Measurements from ENCODE around the gene TAF9B. TPM values are rescaled to one million over a fixed set of nuclear protein-coding genes. Genes with fewer than 3 reads are reported as not detected.
"Not testable (repeated sequence)": the region's sequence is repeated elsewhere in the genome, so short reads cannot be mapped to it uniquely, and the experiment has no call there.

The TAF9B gene, protein sequence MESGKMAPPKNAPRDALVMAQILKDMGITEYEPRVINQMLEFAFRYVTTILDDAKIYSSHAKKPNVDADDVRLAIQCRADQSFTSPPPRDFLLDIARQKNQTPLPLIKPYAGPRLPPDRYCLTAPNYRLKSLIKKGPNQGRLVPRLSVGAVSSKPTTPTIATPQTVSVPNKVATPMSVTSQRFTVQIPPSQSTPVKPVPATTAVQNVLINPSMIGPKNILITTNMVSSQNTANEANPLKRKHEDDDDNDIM
- 39.2 TPM for polyA plus RNA-seq (2013)

DNA sequence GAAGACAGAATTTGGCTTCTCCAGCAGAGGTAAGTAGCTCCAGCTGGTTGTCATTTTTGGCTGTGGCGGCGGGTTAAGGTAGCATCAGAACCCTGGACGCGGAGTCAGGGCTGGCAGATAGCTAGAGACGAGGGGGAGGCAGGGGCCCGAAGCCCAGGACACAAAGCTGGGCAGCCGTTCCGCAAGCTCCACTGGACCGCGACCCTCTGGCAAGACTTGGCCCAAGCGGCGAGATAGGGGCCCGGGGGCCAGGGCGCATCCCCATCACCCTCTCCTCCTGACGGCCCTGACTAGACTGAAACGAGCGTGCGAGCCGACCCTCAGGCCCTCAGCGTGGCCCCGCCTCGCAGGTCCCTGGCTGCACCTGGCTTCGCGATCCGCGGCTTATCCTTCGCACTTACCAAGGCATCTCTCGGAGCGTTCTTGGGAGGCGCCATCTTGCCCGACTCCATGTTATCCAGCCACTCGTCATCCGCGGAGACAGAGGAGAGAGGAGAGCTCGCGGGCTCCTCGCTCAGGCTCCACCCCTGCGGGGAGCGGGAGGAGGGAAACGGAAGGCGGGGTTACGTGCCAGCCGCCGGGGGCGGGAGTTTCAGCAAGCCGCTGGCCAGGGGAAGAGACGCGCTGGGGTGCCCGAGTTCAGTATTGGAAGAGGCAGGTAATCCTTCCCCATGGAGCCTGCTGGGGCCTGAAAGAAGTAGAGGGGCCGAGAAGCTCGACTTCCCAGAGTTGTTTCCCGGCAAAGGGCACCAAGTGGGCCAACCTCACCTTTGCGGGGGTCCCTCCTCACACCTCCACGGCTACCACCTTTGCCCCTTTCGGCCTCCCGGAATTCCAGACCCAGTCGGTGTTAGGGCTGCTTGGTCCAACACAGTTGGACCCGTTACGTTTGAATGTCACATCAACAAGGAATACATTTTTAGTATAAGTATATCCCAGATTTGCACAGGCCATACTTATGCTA lies at the start of gene TAF9B:
Gene TAF9B (minus strand): TSS at position 491 of the 964 bp plus-strand sequence. CDS start 39 bp downstream, at position 452.
- ChIA-PET CTCF (no interaction called here), POLR2A (no interaction called here)
- H3K9me3 ChIP-seq (ENCODE audit: control extremely low read depth in 1 of 5, control insufficient read depth in 4 of 5, insufficient read depth in 2 of 5, low read depth in 1 of 5, low read length in 4 of 5) = no peaks in the 10 kb centered on the region
- peak within 1 kb of the TSS in 1 of 2 experiments; percentile 73 for H3K27ac ChIP-seq (ENCODE audit: insufficient read depth in 1 of 2, low read depth in 1 of 2, low read length in 2 of 2, poor library complexity in 1 of 2, severe bottlenecking in 2 of 2)
- whole genome bisulfite sequencing (ENCODE audit: insufficient coverage) = 35% methylated on average over 46 of the region's 59 CpGs
- peaks cover 0 to 2% (median 0%) of the 10 kb centered on the region in 4 experiments for H3K4me1 ChIP-seq (ENCODE audit: control extremely low read depth in 1 of 4, control insufficient read depth in 4 of 4, insufficient read depth in 4 of 4, low read length in 3 of 4)
- DNase-seq = peak; percentile 77 to 90 (median 88)
- H3K4me3 ChIP-seq (ENCODE audit: control insufficient read depth in 1 of 7, extremely low read depth in 1 of 7, insufficient read depth in 4 of 7, low read depth in 2 of 7, low read length in 6 of 7) = peak within 1 kb of the TSS; percentile 56 to 84 (median 76)
- peaks cover 0 to 2% (median 0%) of the 10 kb centered on the region in 4 experiments for H3K36me3 ChIP-seq (ENCODE audit: control insufficient read depth in 4 of 4, insufficient read depth in 4 of 4, low read length in 3 of 4)
- no peaks in the 10 kb centered on the region for H3K27me3 ChIP-seq (replicated peaks in 2 of 5; ENCODE audit: control insufficient read depth in 4 of 5, insufficient read depth in 5 of 5, low read length in 4 of 5)

DNA sequence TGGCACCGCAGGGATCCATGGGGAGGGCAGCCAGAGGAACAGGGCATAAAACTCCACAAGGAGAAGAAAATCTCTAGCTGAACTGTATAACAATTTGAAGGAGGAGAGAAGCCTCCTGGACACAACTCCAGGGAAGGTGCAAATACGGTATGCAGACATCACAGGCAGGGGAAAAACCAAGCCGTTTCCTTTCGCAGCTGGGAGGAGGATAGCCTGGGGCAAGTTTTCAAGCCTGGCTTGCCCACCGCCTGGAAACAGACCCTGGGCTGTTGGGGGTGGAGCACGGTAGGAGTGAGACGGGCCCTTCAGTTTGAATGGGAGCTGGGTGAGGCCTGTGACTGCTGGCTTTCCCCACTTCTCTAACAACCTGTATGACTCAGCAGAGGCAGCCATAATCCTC lies 43.4 kb upstream of the TAF9B start:
- Histone ChIP-seq H3K27me3 (replicated peaks in 2 of 5; ENCODE audit: control insufficient read depth in 4 of 5, insufficient read depth in 5 of 5, low read length in 4 of 5) (no peaks in the 10 kb centered on the region), H3K4me1 (ENCODE audit: control extremely low read depth in 1 of 4, control insufficient read depth in 4 of 4, insufficient read depth in 4 of 4, low read length in 3 of 4) (no peaks in the 10 kb centered on the region), H3K36me3 (ENCODE audit: control insufficient read depth in 4 of 4, insufficient read depth in 4 of 4, low read length in 3 of 4) (no peaks in the 10 kb centered on the region), H3K9me3 (ENCODE audit: control extremely low read depth in 1 of 5, control insufficient read depth in 4 of 5, insufficient read depth in 2 of 5, low read depth in 1 of 5, low read length in 4 of 5) (no peaks in the 10 kb centered on the region), H3K4me3 (ENCODE audit: control insufficient read depth in 1 of 7, extremely low read depth in 1 of 7, insufficient read depth in 4 of 7, low read depth in 2 of 7, low read length in 6 of 7) (no peak overlapping the region), H3K27ac (ENCODE audit: insufficient read depth in 1 of 2, low read depth in 1 of 2, low read length in 2 of 2, poor library complexity in 1 of 2, severe bottlenecking in 2 of 2) (no peak overlapping the region)
- DNase-seq = no peak
- POLR2A ChIA-PET = interaction anchor here (0.7 kb wide), 1 partner anchor 15 kb away, joined by 3 read pairs; no protein-coding TSS in a partner anchor
- WGBS (ENCODE audit: insufficient coverage) = 93% methylated on average over 7 of the region's 7 CpGs
- CTCF ChIA-PET = no interaction called here

DNA sequence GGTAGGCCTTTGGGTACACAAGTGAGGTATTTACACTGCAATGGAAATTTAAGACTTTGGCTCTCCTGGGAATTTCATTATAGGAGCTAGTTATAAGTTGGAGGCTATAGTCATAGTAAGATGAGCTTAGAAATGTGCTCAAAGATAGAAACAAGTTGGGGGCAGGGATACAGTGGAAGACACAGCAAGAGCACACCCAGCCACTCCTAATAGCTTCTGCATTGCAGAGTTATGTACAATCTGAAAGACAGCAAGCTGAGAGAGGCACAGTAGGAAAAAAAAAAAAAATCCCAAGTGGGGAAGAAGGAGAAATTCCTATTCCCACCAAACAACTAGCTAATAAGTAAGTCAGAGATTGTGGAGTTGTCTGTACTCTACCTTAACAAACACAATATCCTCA lies 41.9 kb upstream of the TAF9B start:
- Histone ChIP-seq H3K4me1 (ENCODE audit: control extremely low read depth in 1 of 4, control insufficient read depth in 4 of 4, insufficient read depth in 4 of 4, low read length in 3 of 4) (no peaks in the 10 kb centered on the region), H3K36me3 (ENCODE audit: control insufficient read depth in 4 of 4, insufficient read depth in 4 of 4, low read length in 3 of 4) (no peaks in the 10 kb centered on the region), H3K27me3 (replicated peaks in 2 of 5; ENCODE audit: control insufficient read depth in 4 of 5, insufficient read depth in 5 of 5, low read length in 4 of 5) (no peaks in the 10 kb centered on the region), H3K27ac (ENCODE audit: insufficient read depth in 1 of 2, low read depth in 1 of 2, low read length in 2 of 2, poor library complexity in 1 of 2, severe bottlenecking in 2 of 2) (no peak overlapping the region), H3K9me3 (ENCODE audit: control extremely low read depth in 1 of 5, control insufficient read depth in 4 of 5, insufficient read depth in 2 of 5, low read depth in 1 of 5, low read length in 4 of 5) (no peaks in the 10 kb centered on the region), H3K4me3 (ENCODE audit: control insufficient read depth in 1 of 7, extremely low read depth in 1 of 7, insufficient read depth in 4 of 7, low read depth in 2 of 7, low read length in 6 of 7) (no peak overlapping the region)
- DNase-seq = no peak
- ChIA-PET POLR2A (no interaction called here), CTCF (no interaction called here)

DNA sequence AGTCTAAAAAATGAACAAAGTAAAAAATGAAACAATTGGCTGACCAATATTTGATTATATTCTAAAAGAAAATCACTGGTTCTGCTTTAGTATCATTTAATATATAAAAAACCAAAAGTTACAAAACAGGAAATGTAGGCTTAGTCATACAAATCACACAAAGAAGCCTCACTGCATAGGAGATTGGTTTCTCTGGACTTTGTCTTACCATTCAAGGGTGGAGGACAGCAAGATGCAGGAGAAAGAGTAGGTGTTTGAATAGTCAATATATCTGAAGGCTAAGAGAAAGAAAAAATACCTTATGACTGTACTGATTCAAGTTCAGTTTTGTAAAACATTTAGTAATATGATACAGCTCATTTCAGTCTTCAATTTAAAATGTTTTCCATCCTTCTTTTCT lies 28.6 kb upstream of the TAF9B start:
- no peaks in the 10 kb centered on the region for H3K27me3 ChIP-seq (replicated peaks in 2 of 5; ENCODE audit: control insufficient read depth in 4 of 5, insufficient read depth in 5 of 5, low read length in 4 of 5)
- CTCF ChIA-PET = no interaction called here
- POLR2A ChIA-PET = no interaction called here
- no peak overlapping the region for H3K4me3 ChIP-seq (ENCODE audit: control insufficient read depth in 1 of 7, extremely low read depth in 1 of 7, insufficient read depth in 4 of 7, low read depth in 2 of 7, low read length in 6 of 7)
- H3K4me1 ChIP-seq (ENCODE audit: control extremely low read depth in 1 of 4, control insufficient read depth in 4 of 4, insufficient read depth in 4 of 4, low read length in 3 of 4) = no peaks in the 10 kb centered on the region
- H3K36me3 ChIP-seq (ENCODE audit: control insufficient read depth in 4 of 4, insufficient read depth in 4 of 4, low read length in 3 of 4) = no peaks in the 10 kb centered on the region
- H3K27ac ChIP-seq (ENCODE audit: insufficient read depth in 1 of 2, low read depth in 1 of 2, low read length in 2 of 2, poor library complexity in 1 of 2, severe bottlenecking in 2 of 2) = no peak overlapping the region
- DNase-seq = peak in 1 of 3 donors; percentile 1
- H3K9me3 ChIP-seq (ENCODE audit: control extremely low read depth in 1 of 5, control insufficient read depth in 4 of 5, insufficient read depth in 2 of 5, low read depth in 1 of 5, low read length in 4 of 5) = no peaks in the 10 kb centered on the region

DNA sequence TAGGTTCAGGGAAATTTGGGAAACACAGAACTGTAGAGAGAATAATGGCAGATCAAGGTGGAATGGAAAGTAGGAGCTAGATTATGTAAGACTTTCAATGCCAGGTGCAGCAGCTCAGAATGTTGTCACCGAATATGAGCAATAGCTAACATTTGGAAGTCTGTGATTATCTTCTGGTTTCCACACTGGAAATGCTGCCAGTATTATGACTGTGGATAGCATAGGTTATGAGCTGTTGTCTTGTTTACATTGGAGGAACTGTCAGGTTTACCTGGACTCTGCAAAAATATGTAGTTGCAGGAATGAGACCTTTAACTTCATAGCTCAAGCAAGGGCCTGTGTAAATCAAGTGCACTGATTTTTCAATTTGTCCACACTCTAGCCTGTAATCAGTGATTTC lies 26.0 kb upstream of the TAF9B start:
- H3K27ac ChIP-seq (ENCODE audit: insufficient read depth in 1 of 2, low read depth in 1 of 2, low read length in 2 of 2, poor library complexity in 1 of 2, severe bottlenecking in 2 of 2) = no peak overlapping the region
- no peaks in the 10 kb centered on the region for H3K4me1 ChIP-seq (ENCODE audit: control extremely low read depth in 1 of 4, control insufficient read depth in 4 of 4, insufficient read depth in 4 of 4, low read length in 3 of 4)
- WGBS (ENCODE audit: insufficient coverage) = 80% methylated on average over 1 of the region's 1 CpG

DNA sequence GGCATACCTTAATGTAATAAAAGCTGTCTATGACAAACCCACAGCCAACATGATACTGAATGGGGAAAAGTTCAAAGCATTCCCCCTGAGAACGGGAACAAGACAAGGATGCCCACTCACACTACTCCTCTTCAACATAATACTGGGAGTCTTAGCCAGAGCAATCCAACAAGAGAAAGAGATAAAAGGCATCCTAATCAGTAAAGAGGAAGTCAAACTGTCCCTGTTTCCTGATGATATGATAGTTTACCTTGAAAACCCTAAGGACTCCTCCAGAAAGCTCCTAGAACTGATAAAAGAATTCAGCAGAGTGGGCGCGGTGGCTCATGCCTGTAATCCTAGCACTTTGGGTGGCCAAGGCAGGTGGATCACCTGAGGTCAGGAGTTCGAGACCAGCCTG lies 23.7 kb upstream of the TAF9B start:
- H3K36me3 ChIP-seq (ENCODE audit: control insufficient read depth in 4 of 4, insufficient read depth in 4 of 4, low read length in 3 of 4); H3K9me3 ChIP-seq (ENCODE audit: control extremely low read depth in 1 of 5, control insufficient read depth in 4 of 5, insufficient read depth in 2 of 5, low read depth in 1 of 5, low read length in 4 of 5); H3K27me3 ChIP-seq (replicated peaks in 2 of 5; ENCODE audit: control insufficient read depth in 4 of 5, insufficient read depth in 5 of 5, low read length in 4 of 5); H3K4me1 ChIP-seq (ENCODE audit: control extremely low read depth in 1 of 4, control insufficient read depth in 4 of 4, insufficient read depth in 4 of 4, low read length in 3 of 4); DNase-seq; POLR2A ChIA-PET; H3K27ac ChIP-seq (ENCODE audit: insufficient read depth in 1 of 2, low read depth in 1 of 2, low read length in 2 of 2, poor library complexity in 1 of 2, severe bottlenecking in 2 of 2); CTCF ChIA-PET; H3K4me3 ChIP-seq (ENCODE audit: control insufficient read depth in 1 of 7, extremely low read depth in 1 of 7, insufficient read depth in 4 of 7, low read depth in 2 of 7, low read length in 6 of 7): not testable (repeated sequence)
- whole genome bisulfite sequencing (ENCODE audit: insufficient coverage) = 71% methylated on average over 1 of the region's 4 CpGs

More for the DNA sequence above, 26.0 kb upstream of the TAF9B start:
- H3K9me3 ChIP-seq (ENCODE audit: control extremely low read depth in 1 of 5, control insufficient read depth in 4 of 5, insufficient read depth in 2 of 5, low read depth in 1 of 5, low read length in 4 of 5) = no peaks in the 10 kb centered on the region
- H3K36me3 ChIP-seq (ENCODE audit: control insufficient read depth in 4 of 4, insufficient read depth in 4 of 4, low read length in 3 of 4) = no peaks in the 10 kb centered on the region
- no peaks in the 10 kb centered on the region for H3K27me3 ChIP-seq (replicated peaks in 2 of 5; ENCODE audit: control insufficient read depth in 4 of 5, insufficient read depth in 5 of 5, low read length in 4 of 5)
- DNase-seq = no peak
- ChIA-PET POLR2A (no interaction called here), CTCF (no interaction called here)
- H3K4me3 ChIP-seq (ENCODE audit: control insufficient read depth in 1 of 7, extremely low read depth in 1 of 7, insufficient read depth in 4 of 7, low read depth in 2 of 7, low read length in 6 of 7) = no peak overlapping the region

DNA sequence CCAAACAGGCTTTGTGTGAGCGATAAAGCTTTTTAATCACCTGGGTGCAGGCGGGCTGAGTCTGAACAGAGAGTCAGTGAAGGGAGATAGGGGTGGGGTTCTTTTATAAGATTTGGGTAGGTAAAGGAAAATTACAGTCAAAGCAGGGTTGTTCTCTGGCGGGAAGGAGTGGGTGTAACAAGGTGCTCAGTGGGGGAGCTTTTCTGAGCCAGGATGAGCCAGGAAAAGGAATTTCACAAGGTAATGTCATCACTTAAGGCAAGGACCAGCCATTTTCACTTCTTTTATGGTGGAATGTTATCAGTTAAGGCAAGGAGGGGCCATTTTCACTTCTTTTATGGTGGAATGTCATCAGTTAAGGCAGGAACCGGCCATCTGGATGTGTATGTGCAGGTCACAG lies 21.3 kb upstream of the TAF9B start:
- H3K27ac ChIP-seq (ENCODE audit: insufficient read depth in 1 of 2, low read depth in 1 of 2, low read length in 2 of 2, poor library complexity in 1 of 2, severe bottlenecking in 2 of 2); POLR2A ChIA-PET; H3K4me3 ChIP-seq (ENCODE audit: control insufficient read depth in 1 of 7, extremely low read depth in 1 of 7, insufficient read depth in 4 of 7, low read depth in 2 of 7, low read length in 6 of 7); CTCF ChIA-PET; H3K36me3 ChIP-seq (ENCODE audit: control insufficient read depth in 4 of 4, insufficient read depth in 4 of 4, low read length in 3 of 4); H3K4me1 ChIP-seq (ENCODE audit: control extremely low read depth in 1 of 4, control insufficient read depth in 4 of 4, insufficient read depth in 4 of 4, low read length in 3 of 4); DNase-seq; H3K27me3 ChIP-seq (replicated peaks in 2 of 5; ENCODE audit: control insufficient read depth in 4 of 5, insufficient read depth in 5 of 5, low read length in 4 of 5); H3K9me3 ChIP-seq (ENCODE audit: control extremely low read depth in 1 of 5, control insufficient read depth in 4 of 5, insufficient read depth in 2 of 5, low read depth in 1 of 5, low read length in 4 of 5): not testable (repeated sequence)
- 84% methylated on average over 3 of the region's 4 CpGs for WGBS (ENCODE audit: insufficient coverage)
